HepG2 (cell line): ENCODE measurements around the gene HNRNPAB. TPM values are rescaled to one million over a fixed set of nuclear protein-coding genes. Genes with fewer than 3 reads are reported as not detected.
A peak's percentile ranks its signal among the peaks of the same experiment; 100 is the strongest.

Experiments used
- SKI ChIP-seq: fragments of 450-650 bp; IDR thresholded peaks from one replicate; pipeline ENCODE4 v1.6.1; 2018; ENCODE audit warnings: mild to moderate bottlenecking; ENCODE audit not compliant: partially characterized antibody
- SP1 ChIP-seq, 2 experiments: fragments of 450-650 bp in 1 of 2; sonication (generic) in 1 of 2; formaldehyde crosslinking in 1 of 2; IDR thresholded peaks; 2 replicates each; pipeline versions ENCODE4 v1.4.0 to v1.6.1; 2016 to 2020; ENCODE audit warnings: missing genetic modification reagents in 1 of 2
- TBX2 ChIP-seq: sonication (generic); formaldehyde crosslinking; IDR thresholded peaks from 2 replicates; pipeline ENCODE4 v1.5.0; 2020; ENCODE audit warnings: missing genetic modification reagents, mild to moderate bottlenecking, borderline replicate concordance
- TOPORS ChIP-seq: sonication (generic); formaldehyde crosslinking; IDR thresholded peaks from 2 replicates; pipeline ENCODE4 v1.8.0; 2023; ENCODE audit warnings: mild to moderate bottlenecking, missing genetic modification reagents
- ZNF207 ChIP-seq: fragments of 450-650 bp; IDR thresholded peaks from 2 replicates; pipeline ENCODE4 v1.6.1; 2016; ENCODE audit warnings: antibody characterized with exemption, borderline replicate concordance
- ZNF343 ChIP-seq: sonication (generic); formaldehyde crosslinking; IDR thresholded peaks from 2 replicates; pipeline ENCODE4 v1.4.0; 2020; ENCODE audit warnings: mild to moderate bottlenecking, missing genetic modification reagents
- ZNF350 ChIP-seq: sonication (generic); formaldehyde crosslinking; IDR thresholded peaks from 2 replicates; pipeline ENCODE4 v1.4.0; 2020; ENCODE audit warnings: mild to moderate bottlenecking, low read depth, missing genetic modification reagents, borderline replicate concordance
- ZNF460 ChIP-seq: sonication (generic); formaldehyde crosslinking; IDR thresholded peaks from 2 replicates; pipeline ENCODE4 v1.5.1; 2020; ENCODE audit warnings: missing genetic modification reagents, mild to moderate bottlenecking, borderline replicate concordance
- ZNF615 ChIP-seq: sonication (generic); formaldehyde crosslinking; IDR thresholded peaks from 2 replicates; pipeline ENCODE4 v1.5.0; 2020; ENCODE audit warnings: mild to moderate bottlenecking, missing genetic modification reagents, borderline replicate concordance
- polyA plus RNA-seq, 8 experiments: library from polyadenylated mRNA; depleted of rRNA in 3 of 8; stranded (reverse) in 7 of 8; unstranded in 1 of 8; fragments of >200 nt; fragmentation: Illumina TruSeq in 4 of 8; extraction: Trizol in 4 of 8; gene quantifications; 2 replicates each; pipeline versions ENCODE4 v1.2.1 to v1.2.3, GENCODE V29; 2011 to 2016; ENCODE audit warnings: low read depth in 4 of 8, missing spikeins in 1 of 8, mixed read lengths in 1 of 8; ENCODE audit not compliant: insufficient read depth in 1 of 8
- total RNA-seq, 5 experiments: library from RNA; depleted of rRNA; stranded (reverse); fragments of >200 nt; fragmentation: Illumina TruSeq; extraction: Trizol; gene quantifications; 2 replicates each; pipeline ENCODE4 v1.2.3, GENCODE V29; 2016; ENCODE audit warnings: low read depth in 1 of 5
- TF ChIP-seq, protein P1 (sequence below): sonication (generic); formaldehyde crosslinking; IDR thresholded peaks from 2 replicates; pipeline ENCODE4 v1.4.0; 2020; ENCODE audit warnings: missing genetic modification reagents
- TF ChIP-seq, protein P2 (sequence below), 2 experiments: fragments of 450-650 bp in 1 of 2; sonication (generic) in 1 of 2; formaldehyde crosslinking in 1 of 2; IDR thresholded peaks; 2 replicates each; pipeline versions ENCODE4 v1.6.1 to v1.8.0; 2016 to 2022; ENCODE audit warnings: antibody characterized with exemption in 1 of 2, mild to moderate bottlenecking in 1 of 2, missing genetic modification reagents in 1 of 2
- TF ChIP-seq, protein P3 (sequence below): sonication (generic); formaldehyde crosslinking; IDR thresholded peaks from 2 replicates; pipeline ENCODE4 v1.8.1; 2022; ENCODE audit warnings: mild to moderate bottlenecking, missing genetic modification reagents

HNRNPAB gene
- total and polyA plus RNA-seq, 2 of the 13 experiments (the other 11 are each of a cell fraction or from before 2014, with no cell fraction given): 62.6 to 111 TPM

DNA sequence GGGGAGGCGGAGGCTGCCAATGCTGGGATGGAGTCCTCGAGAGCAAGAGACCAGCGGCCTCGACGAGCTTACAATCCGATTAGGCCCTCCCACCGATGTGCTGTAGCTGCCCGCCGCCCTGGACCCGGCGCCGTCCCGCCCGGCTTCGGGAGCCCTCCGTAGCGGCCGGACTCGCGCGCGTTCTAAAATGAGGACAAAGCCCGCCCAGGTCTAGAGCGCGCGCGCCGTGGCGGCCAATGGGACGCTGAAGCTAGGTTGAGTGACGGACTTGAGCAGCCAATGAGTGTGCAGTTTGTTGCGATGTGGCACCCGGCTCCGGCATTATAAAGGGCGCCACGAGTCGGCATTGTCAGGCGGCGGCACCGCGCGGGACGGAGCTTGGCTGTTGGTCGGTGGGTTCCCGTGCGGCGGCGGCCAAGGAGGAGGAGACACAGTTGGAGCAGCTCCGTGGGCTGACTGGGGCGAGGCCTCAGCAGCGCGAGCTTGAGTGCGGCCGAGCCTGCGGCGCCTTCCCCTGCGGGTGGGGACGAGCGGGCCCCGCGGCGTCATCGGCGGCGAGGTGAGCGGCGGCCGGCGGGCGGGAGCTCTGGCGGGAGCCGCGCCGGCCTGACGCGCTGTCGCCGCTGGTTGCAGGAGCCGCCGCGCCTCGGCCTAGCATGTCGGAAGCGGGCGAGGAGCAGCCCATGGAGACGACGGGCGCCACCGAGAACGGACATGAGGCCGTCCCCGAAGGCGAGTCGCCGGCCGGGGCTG, at the start of gene HNRNPAB (continued):
- TF ChIP-seq, protein P1, sequence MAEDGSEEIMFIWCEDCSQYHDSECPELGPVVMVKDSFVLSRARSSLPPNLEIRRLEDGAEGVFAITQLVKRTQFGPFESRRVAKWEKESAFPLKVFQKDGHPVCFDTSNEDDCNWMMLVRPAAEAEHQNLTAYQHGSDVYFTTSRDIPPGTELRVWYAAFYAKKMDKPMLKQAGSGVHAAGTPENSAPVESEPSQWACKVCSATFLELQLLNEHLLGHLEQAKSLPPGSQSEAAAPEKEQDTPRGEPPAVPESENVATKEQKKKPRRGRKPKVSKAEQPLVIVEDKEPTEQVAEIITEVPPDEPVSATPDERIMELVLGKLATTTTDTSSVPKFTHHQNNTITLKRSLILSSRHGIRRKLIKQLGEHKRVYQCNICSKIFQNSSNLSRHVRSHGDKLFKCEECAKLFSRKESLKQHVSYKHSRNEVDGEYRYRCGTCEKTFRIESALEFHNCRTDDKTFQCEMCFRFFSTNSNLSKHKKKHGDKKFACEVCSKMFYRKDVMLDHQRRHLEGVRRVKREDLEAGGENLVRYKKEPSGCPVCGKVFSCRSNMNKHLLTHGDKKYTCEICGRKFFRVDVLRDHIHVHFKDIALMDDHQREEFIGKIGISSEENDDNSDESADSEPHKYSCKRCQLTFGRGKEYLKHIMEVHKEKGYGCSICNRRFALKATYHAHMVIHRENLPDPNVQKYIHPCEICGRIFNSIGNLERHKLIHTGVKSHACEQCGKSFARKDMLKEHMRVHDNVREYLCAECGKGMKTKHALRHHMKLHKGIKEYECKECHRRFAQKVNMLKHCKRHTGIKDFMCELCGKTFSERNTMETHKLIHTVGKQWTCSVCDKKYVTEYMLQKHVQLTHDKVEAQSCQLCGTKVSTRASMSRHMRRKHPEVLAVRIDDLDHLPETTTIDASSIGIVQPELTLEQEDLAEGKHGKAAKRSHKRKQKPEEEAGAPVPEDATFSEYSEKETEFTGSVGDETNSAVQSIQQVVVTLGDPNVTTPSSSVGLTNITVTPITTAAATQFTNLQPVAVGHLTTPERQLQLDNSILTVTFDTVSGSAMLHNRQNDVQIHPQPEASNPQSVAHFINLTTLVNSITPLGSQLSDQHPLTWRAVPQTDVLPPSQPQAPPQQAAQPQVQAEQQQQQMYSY (CRISPR knock-in tag): peak; percentile 61; the same call in 1 of the 2 replicates
- TF ChIP-seq SKI: peak; percentile 80
- peak; percentile 85 for TF ChIP-seq TBX2 (CRISPR knock-in tag)
- TF ChIP-seq, protein P2, sequence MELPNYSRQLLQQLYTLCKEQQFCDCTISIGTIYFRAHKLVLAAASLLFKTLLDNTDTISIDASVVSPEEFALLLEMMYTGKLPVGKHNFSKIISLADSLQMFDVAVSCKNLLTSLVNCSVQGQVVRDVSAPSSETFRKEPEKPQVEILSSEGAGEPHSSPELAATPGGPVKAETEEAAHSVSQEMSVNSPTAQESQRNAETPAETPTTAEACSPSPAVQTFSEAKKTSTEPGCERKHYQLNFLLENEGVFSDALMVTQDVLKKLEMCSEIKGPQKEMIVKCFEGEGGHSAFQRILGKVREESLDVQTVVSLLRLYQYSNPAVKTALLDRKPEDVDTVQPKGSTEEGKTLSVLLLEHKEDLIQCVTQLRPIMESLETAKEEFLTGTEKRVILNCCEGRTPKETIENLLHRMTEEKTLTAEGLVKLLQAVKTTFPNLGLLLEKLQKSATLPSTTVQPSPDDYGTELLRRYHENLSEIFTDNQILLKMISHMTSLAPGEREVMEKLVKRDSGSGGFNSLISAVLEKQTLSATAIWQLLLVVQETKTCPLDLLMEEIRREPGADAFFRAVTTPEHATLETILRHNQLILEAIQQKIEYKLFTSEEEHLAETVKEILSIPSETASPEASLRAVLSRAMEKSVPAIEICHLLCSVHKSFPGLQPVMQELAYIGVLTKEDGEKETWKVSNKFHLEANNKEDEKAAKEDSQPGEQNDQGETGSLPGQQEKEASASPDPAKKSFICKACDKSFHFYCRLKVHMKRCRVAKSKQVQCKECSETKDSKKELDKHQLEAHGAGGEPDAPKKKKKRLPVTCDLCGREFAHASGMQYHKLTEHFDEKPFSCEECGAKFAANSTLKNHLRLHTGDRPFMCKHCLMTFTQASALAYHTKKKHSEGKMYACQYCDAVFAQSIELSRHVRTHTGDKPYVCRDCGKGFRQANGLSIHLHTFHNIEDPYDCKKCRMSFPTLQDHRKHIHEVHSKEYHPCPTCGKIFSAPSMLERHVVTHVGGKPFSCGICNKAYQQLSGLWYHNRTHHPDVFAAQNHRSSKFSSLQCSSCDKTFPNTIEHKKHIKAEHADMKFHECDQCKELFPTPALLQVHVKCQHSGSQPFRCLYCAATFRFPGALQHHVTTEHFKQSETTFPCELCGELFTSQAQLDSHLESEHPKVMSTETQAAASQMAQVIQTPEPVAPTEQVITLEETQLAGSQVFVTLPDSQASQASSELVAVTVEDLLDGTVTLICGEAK (IDR thresholded peaks at IDR 0.05): no peak
- TF ChIP-seq, protein P2 (CRISPR knock-in tag; IDR thresholded peaks at IDR 0.05): peak; percentile 42; the same call in 1 of the 2 replicates
- TF ChIP-seq, protein P3, sequence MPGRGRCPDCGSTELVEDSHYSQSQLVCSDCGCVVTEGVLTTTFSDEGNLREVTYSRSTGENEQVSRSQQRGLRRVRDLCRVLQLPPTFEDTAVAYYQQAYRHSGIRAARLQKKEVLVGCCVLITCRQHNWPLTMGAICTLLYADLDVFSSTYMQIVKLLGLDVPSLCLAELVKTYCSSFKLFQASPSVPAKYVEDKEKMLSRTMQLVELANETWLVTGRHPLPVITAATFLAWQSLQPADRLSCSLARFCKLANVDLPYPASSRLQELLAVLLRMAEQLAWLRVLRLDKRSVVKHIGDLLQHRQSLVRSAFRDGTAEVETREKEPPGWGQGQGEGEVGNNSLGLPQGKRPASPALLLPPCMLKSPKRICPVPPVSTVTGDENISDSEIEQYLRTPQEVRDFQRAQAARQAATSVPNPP (CRISPR knock-in tag): peak; percentile 86
- TF ChIP-seq ZNF615 (CRISPR knock-in tag): no peak
- TF ChIP-seq ZNF207: no peak
- TF ChIP-seq ZNF460 (CRISPR knock-in tag): no peak
- TF ChIP-seq ZNF343 (CRISPR knock-in tag): peak; percentile 93
- TF ChIP-seq TOPORS (CRISPR knock-in tag): peak; percentile 85
- TF ChIP-seq ZNF350 (CRISPR knock-in tag): peak; percentile 90
- no peak for TF ChIP-seq SP1 (IDR thresholded peaks at IDR 0.05)
- peak; percentile 76 for TF ChIP-seq SP1 (CRISPR knock-in tag; IDR thresholded peaks at IDR 0.05)
